H9 (cell line): ENCODE measurements around the gene TSPAN32. TPM values are rescaled to one million over a fixed set of nuclear protein-coding genes. Genes with fewer than 3 reads are reported as not detected.

ENCODE experiments used
- DNase-seq: peaks from one replicate; pipeline ENCODE4 v3.0.0-alpha.2; 2017
- H2AFZ ChIP-seq: one replicate; pipeline ENCODE4 v1.6.1; 2013; ENCODE audit warnings: mild to moderate bottlenecking, low read length, control low read depth, moderate library complexity
- H2AK5ac ChIP-seq: 2 replicates; pipeline ENCODE4 v1.6.1; 2013; ENCODE audit warnings: low read length, control low read depth, mixed read lengths; ENCODE audit not compliant: insufficient read length
- H2BK120ac ChIP-seq: one replicate; pipeline ENCODE4 v1.6.1; 2013; ENCODE audit warnings: low read depth, mild to moderate bottlenecking, low read length, control low read depth, inconsistent platforms; ENCODE audit not compliant: poor library complexity, severe bottlenecking
- H2BK12ac ChIP-seq: 2 replicates; pipeline ENCODE4 v1.6.1; 2013; ENCODE audit warnings: low read length, control low read depth, mixed read lengths, low read depth; ENCODE audit not compliant: insufficient read length
- H2BK15ac ChIP-seq: 2 replicates; pipeline ENCODE4 v1.6.1; 2013; ENCODE audit warnings: low read depth, low read length, control low read depth
- H2BK20ac ChIP-seq: one replicate; pipeline ENCODE4 v1.6.1; 2013; ENCODE audit warnings: low read depth, mild to moderate bottlenecking, low read length, control low read depth, inconsistent platforms; ENCODE audit not compliant: poor library complexity, severe bottlenecking
- H2BK5ac ChIP-seq: 2 replicates; pipeline ENCODE4 v1.6.1; 2013; ENCODE audit warnings: low read length, control low read depth, mixed read lengths; ENCODE audit not compliant: insufficient read length
- H3K14ac ChIP-seq: 2 replicates; pipeline ENCODE4 v1.6.1; 2013; ENCODE audit warnings: low read length, control low read depth; ENCODE audit not compliant: insufficient read depth
- H3K18ac ChIP-seq: 2 replicates; pipeline ENCODE4 v1.6.1; 2013; ENCODE audit warnings: low read depth, mild to moderate bottlenecking, mixed read lengths, low read length, control low read depth; ENCODE audit not compliant: insufficient read length
- H3K23ac ChIP-seq: 2 replicates; pipeline ENCODE4 v1.6.1; 2013; ENCODE audit warnings: low read length, control low read depth, mixed read lengths, low read depth; ENCODE audit not compliant: insufficient read length
- H3K23me2 ChIP-seq: 2 replicates; pipeline ENCODE4 v1.6.1; 2013; ENCODE audit warnings: low read depth, mild to moderate bottlenecking, mixed read lengths, low read length, control low read depth; ENCODE audit not compliant: insufficient read length, poor library complexity, severe bottlenecking
- H3K27ac ChIP-seq: 2 replicates; pipeline ENCODE4 v1.5.1; 2013; ENCODE audit warnings: low read length, control low read depth, mixed read lengths, low read depth; ENCODE audit not compliant: insufficient read length
- H3K27me3 ChIP-seq: 2 replicates; pipeline ENCODE4 v1.6.1; 2013; ENCODE audit warnings: low read length, control low read depth, inconsistent platforms; ENCODE audit not compliant: insufficient read depth
- H3K4ac ChIP-seq: 2 replicates; pipeline ENCODE4 v1.6.1; 2013; ENCODE audit warnings: low read depth, mild to moderate bottlenecking, control low read depth, inconsistent platforms, low read length, moderate library complexity
- H3K4me1 ChIP-seq: 2 replicates; pipeline ENCODE4 v1.6.1; 2013; ENCODE audit warnings: low read length, control low read depth, inconsistent platforms; ENCODE audit not compliant: insufficient read depth
- H3K4me2 ChIP-seq: 2 replicates; pipeline ENCODE4 v1.6.1; 2013; ENCODE audit warnings: low read length, control low read depth, mixed read lengths; ENCODE audit not compliant: insufficient read length, insufficient read depth
- H3K56ac ChIP-seq: 2 replicates; pipeline ENCODE4 v1.6.1; 2013; ENCODE audit warnings: low read depth, mild to moderate bottlenecking, mixed read lengths, low read length, control low read depth; ENCODE audit not compliant: insufficient read length
- H3K79me1 ChIP-seq: 2 replicates; pipeline ENCODE4 v1.6.1; 2013; ENCODE audit warnings: low read depth, mild to moderate bottlenecking, moderate library complexity, low read length, control low read depth, inconsistent platforms; ENCODE audit not compliant: insufficient read depth, poor library complexity, severe bottlenecking
- H3K79me2 ChIP-seq: 2 replicates; pipeline ENCODE4 v1.6.1; 2013; ENCODE audit warnings: low read length, control low read depth, inconsistent platforms; ENCODE audit not compliant: insufficient read depth
- H3K9ac ChIP-seq: 2 replicates; pipeline ENCODE4 v1.6.1; 2013; ENCODE audit warnings: low read length, control low read depth, mixed read lengths; ENCODE audit not compliant: insufficient read length; ENCODE audit errors: extremely low read depth
- H3K9me3 ChIP-seq: one replicate; pipeline ENCODE4 v1.6.1; 2013; ENCODE audit warnings: low read depth, low read length, inconsistent platforms; ENCODE audit not compliant: control insufficient read depth
- H3T11ph ChIP-seq: one replicate; pipeline ENCODE4 v1.6.1; 2013; ENCODE audit warnings: mild to moderate bottlenecking, low read length, control low read depth, inconsistent platforms
- H4K20me1 ChIP-seq: one replicate; pipeline ENCODE4 v1.6.1; 2013; ENCODE audit not compliant: control insufficient read depth, insufficient read length, insufficient read depth
- H4K5ac ChIP-seq: 2 replicates; pipeline ENCODE4 v1.6.1; 2013; ENCODE audit warnings: low read depth, mild to moderate bottlenecking, mixed read lengths, low read length, control low read depth; ENCODE audit not compliant: insufficient read length
- H4K8ac ChIP-seq: replicated peaks from 2 replicates; pipeline ENCODE4 v1.6.1; 2013; ENCODE audit warnings: low read length, control low read depth, mixed read lengths, low read depth; ENCODE audit not compliant: insufficient read length
- H4K91ac ChIP-seq: 2 replicates; pipeline ENCODE4 v1.6.1; 2013; ENCODE audit warnings: low read depth, mild to moderate bottlenecking, moderate library complexity, mixed read lengths, low read length, control low read depth; ENCODE audit not compliant: insufficient read length
- H3K27ac Mint-ChIP-seq, 3 experiments: 2 replicates in 2 of 3; 3 replicates in 1 of 3; pipeline ENCODE4 v1.8.0; 2020 to 2021; ENCODE audit warnings: mixed read lengths in 3 of 3, mild to moderate bottlenecking in 1 of 3, moderate library complexity in 1 of 3
- H3K27me3 Mint-ChIP-seq: 2 replicates; pipeline ENCODE4 v1.8.0; 2021; ENCODE audit warnings: low read depth, mild to moderate bottlenecking, moderate library complexity, mixed read lengths
- H3K36me3 Mint-ChIP-seq, 3 experiments: 2 replicates in 2 of 3; 3 replicates in 1 of 3; pipeline ENCODE4 v1.8.0; 2020 to 2021; ENCODE audit warnings: low read depth in 3 of 3, mixed read lengths in 3 of 3; ENCODE audit not compliant: insufficient read depth in 1 of 3
- H3K4me1 Mint-ChIP-seq, 2 experiments: 2 replicates each; pipeline ENCODE4 v1.8.0; 2020; ENCODE audit warnings: mixed read lengths in 2 of 2
- H3K4me3 Mint-ChIP-seq, 2 experiments: 2 replicates in 1 of 2; 3 replicates in 1 of 2; pipeline ENCODE4 v1.8.0; 2020 to 2021; ENCODE audit warnings: mild to moderate bottlenecking in 2 of 2, mixed read lengths in 2 of 2, moderate library complexity in 1 of 2
- H3K9me3 Mint-ChIP-seq, 2 experiments: 2 replicates in 1 of 2; 3 replicates in 1 of 2; pipeline ENCODE4 v1.8.0; 2020; ENCODE audit warnings: mild to moderate bottlenecking in 2 of 2, mixed read lengths in 2 of 2, moderate library complexity in 1 of 2
- WGBS: extraction: QIAGEN DNeasy Blood & Tissue Kit; methylation state at CpG from one replicate; pipeline ENCODE4 v1.1.7; 2013; ENCODE audit warnings: missing lambda C conversion rate, low lambda C conversion rate, mixed read lengths; ENCODE audit not compliant: insufficient read length; ENCODE audit errors: extremely low coverage; 5-methylcytosine and 5-hydroxymethylcytosine counted together
- total RNA-seq: library from RNA; stranded (reverse); gene quantifications from 2 replicates; pipeline ENCODE4 v1.2.1, GENCODE V29; 2021
- TF ChIP-seq, protein P1 (sequence below): fragments of 200-600 bp; sonication (generic); conservative IDR thresholded peaks from 3 replicates; pipeline ENCODE4 v1.8.0; 2021; ENCODE audit warnings: antibody characterized with exemption, mild to moderate bottlenecking

TSPAN32 gene
- total RNA-seq, 1 experiment from 2014 or later: not detected

DNA sequence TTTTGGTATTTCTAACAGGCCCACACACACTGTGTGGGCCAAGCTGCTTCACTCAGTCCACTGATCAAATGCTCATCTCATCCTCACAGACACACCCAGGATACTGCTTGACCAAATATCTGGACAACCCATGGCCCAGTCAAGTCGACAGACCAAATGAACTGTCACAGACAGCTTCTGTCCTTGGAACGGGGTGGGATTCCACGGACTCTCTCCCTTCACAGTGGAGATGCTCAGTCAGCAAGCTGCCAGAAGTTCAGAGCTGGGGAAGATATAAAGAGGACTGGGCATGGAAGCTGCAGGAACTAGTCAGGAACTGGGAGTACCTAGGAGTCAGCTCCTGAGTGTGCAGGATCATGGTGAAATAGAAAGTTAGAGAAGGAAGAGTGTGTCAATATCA, 40.7 kb downstream of the TSPAN32 start:
- Histone ChIP-seq H3K18ac (no peak overlapping the region), H3K79me1 (no peaks in the 10 kb centered on the region)

More for the DNA sequence above, 40.7 kb downstream of the TSPAN32 start:
- Histone ChIP-seq H2BK5ac (no peak overlapping the region), H4K8ac (no peak overlapping the region), H4K91ac (no peak overlapping the region), H3K9me3 (no peaks in the 10 kb centered on the region), H3T11ph (no peak overlapping the region), H3K23me2 (no peaks in the 10 kb centered on the region), H2BK15ac (no peak overlapping the region), H3K56ac (no peak overlapping the region), H4K20me1 (no peaks in the 10 kb centered on the region), H3K79me2 (no peaks in the 10 kb centered on the region), H3K4ac (no peak overlapping the region), H4K5ac (no peak overlapping the region), H3K14ac (no peak overlapping the region), H2BK120ac (no peak overlapping the region), H3K4me1 (no peaks in the 10 kb centered on the region; the same call in 1 of the 2 replicates), H3K23ac (no peak overlapping the region), H2BK20ac (no peak overlapping the region), H2BK12ac (no peak overlapping the region), H2AK5ac (no peak overlapping the region), H3K27ac (no peak overlapping the region), H3K9ac (no peak overlapping the region), H2AFZ (no peak overlapping the region), H3K27me3 (no peaks in the 10 kb centered on the region), H3K4me2 (no peak overlapping the region)
- no CpG with 5 or more reads among the region's 3 CpGs for WGBS
- Mint-ChIP-seq H3K27me3 (peaks cover 47% of the 10 kb centered on the region), H3K4me3 (no peak overlapping the region), H3K36me3 (peaks cover 0 to 2% (median 0%) of the 10 kb centered on the region in 3 experiments; a peak in 3 of 7 replicates), H3K27ac (no peak overlapping the region), H3K4me1 (peaks cover 20 to 25% of the 10 kb centered on the region in 2 experiments), H3K9me3 (peaks cover 14 to 20% of the 10 kb centered on the region in 2 experiments)
- DNase-seq: no peak
- TF ChIP-seq, protein P1, sequence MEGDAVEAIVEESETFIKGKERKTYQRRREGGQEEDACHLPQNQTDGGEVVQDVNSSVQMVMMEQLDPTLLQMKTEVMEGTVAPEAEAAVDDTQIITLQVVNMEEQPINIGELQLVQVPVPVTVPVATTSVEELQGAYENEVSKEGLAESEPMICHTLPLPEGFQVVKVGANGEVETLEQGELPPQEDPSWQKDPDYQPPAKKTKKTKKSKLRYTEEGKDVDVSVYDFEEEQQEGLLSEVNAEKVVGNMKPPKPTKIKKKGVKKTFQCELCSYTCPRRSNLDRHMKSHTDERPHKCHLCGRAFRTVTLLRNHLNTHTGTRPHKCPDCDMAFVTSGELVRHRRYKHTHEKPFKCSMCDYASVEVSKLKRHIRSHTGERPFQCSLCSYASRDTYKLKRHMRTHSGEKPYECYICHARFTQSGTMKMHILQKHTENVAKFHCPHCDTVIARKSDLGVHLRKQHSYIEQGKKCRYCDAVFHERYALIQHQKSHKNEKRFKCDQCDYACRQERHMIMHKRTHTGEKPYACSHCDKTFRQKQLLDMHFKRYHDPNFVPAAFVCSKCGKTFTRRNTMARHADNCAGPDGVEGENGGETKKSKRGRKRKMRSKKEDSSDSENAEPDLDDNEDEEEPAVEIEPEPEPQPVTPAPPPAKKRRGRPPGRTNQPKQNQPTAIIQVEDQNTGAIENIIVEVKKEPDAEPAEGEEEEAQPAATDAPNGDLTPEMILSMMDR: no peak
